ENCODE data around the gene HINT3. TPM values are rescaled to one million over a fixed set of nuclear protein-coding genes. Genes with fewer than 3 reads are reported as not detected.

Gene HINT3
- total and polyA plus RNA-seq, 4 donors: 5.6 to 17.4 (median 10.6) TPM

DNA sequence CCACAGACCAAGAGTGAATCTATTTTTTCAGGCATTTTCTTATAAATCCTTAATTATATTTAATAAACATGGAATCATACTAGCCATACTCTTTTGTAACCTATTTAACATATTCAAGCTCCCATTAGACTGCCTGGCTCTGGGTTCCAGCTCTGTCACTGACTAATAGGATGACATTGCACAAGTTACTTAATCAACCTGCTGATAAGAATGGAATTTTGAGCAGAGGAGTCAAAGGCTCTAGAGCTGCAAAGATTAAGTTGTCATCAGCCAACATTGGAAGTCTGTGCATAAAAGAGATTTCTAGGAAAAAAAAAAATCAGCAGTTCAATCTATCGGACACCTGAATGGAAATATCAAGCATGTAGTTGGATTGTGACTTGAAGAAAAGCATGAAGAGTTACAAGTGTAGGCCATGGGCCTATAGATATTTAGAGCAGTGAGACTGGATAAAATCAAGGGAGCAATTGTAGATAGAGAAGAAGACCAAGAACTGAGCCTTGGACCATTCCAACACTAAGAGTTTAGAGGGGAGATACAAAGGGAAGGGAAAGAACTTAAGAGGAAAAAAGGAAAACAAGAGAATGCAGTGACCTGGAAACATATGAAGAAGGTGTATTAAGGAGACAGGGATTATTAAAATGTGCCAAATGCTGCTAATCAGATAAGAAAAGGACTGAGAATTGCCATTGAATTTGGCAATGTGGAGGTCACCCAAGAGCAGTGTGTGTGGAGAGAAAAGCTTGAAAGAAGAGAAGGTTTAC is 11.0 kb upstream of the HINT3 start:
- no peak overlapping the region for H3K9ac ChIP-seq (ENCODE audit: low read depth in 1 of 2, low read length in 2 of 2)
- 33% methylated on average over 1 of the region's 1 CpG for WGBS
- peaks cover 4 to 22% (median 20%) of the 10 kb centered on the region in 4 donors for H3K4me1 ChIP-seq (ENCODE audit: control insufficient read depth in 4 of 4, insufficient read depth in 4 of 4, low read length in 3 of 4)

More for the DNA sequence above, 11.0 kb upstream of the HINT3 start:
- peak overlapping the region; percentile 54 to 83 for H3K27ac ChIP-seq (ENCODE audit: low read depth in 1 of 2, low read length in 2 of 2)
- no peaks in the 10 kb centered on the region for H3K9me3 ChIP-seq (ENCODE audit: control insufficient read depth in 4 of 4, low read length in 3 of 4)
- no peak for DNase-seq (ENCODE audit: low spot score)
- no peaks in the 10 kb centered on the region for H3K36me3 ChIP-seq (ENCODE audit: control insufficient read depth in 4 of 4, insufficient read depth in 3 of 4, low read depth in 1 of 4, low read length in 3 of 4)
- TF ChIP-seq, protein P1, sequence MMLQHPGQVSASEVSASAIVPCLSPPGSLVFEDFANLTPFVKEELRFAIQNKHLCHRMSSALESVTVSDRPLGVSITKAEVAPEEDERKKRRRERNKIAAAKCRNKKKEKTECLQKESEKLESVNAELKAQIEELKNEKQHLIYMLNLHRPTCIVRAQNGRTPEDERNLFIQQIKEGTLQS (IDR thresholded peaks at IDR 0.05): no peak
- TF ChIP-seq HNF4G (IDR thresholded peaks at IDR 0.05) (no peak), EGR1 (IDR thresholded peaks at IDR 0.05; ENCODE audit: low read depth in 2 of 2) (peak in 1 of 2 donors; percentile 24), YY1 (IDR thresholded peaks at IDR 0.05) (peak; percentile 38), RAD21 (IDR thresholded peaks at IDR 0.05) (no peak), HNF4A (conservative IDR thresholded peaks at IDR 0.05) (peak in 1 of 2 donors; percentile 64), SP1 (IDR thresholded peaks at IDR 0.05) (no peak), JUND (IDR thresholded peaks at IDR 0.05) (no peak)
- TF ChIP-seq, protein P2, sequence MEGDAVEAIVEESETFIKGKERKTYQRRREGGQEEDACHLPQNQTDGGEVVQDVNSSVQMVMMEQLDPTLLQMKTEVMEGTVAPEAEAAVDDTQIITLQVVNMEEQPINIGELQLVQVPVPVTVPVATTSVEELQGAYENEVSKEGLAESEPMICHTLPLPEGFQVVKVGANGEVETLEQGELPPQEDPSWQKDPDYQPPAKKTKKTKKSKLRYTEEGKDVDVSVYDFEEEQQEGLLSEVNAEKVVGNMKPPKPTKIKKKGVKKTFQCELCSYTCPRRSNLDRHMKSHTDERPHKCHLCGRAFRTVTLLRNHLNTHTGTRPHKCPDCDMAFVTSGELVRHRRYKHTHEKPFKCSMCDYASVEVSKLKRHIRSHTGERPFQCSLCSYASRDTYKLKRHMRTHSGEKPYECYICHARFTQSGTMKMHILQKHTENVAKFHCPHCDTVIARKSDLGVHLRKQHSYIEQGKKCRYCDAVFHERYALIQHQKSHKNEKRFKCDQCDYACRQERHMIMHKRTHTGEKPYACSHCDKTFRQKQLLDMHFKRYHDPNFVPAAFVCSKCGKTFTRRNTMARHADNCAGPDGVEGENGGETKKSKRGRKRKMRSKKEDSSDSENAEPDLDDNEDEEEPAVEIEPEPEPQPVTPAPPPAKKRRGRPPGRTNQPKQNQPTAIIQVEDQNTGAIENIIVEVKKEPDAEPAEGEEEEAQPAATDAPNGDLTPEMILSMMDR (IDR thresholded peaks at IDR 0.05; ENCODE audit: low read depth, low read length, missing input control): no peak
- TF ChIP-seq, protein P3, sequence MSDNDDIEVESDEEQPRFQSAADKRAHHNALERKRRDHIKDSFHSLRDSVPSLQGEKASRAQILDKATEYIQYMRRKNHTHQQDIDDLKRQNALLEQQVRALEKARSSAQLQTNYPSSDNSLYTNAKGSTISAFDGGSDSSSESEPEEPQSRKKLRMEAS (IDR thresholded peaks at IDR 0.05): peak; percentile 37
- TF ChIP-seq, protein P4, sequence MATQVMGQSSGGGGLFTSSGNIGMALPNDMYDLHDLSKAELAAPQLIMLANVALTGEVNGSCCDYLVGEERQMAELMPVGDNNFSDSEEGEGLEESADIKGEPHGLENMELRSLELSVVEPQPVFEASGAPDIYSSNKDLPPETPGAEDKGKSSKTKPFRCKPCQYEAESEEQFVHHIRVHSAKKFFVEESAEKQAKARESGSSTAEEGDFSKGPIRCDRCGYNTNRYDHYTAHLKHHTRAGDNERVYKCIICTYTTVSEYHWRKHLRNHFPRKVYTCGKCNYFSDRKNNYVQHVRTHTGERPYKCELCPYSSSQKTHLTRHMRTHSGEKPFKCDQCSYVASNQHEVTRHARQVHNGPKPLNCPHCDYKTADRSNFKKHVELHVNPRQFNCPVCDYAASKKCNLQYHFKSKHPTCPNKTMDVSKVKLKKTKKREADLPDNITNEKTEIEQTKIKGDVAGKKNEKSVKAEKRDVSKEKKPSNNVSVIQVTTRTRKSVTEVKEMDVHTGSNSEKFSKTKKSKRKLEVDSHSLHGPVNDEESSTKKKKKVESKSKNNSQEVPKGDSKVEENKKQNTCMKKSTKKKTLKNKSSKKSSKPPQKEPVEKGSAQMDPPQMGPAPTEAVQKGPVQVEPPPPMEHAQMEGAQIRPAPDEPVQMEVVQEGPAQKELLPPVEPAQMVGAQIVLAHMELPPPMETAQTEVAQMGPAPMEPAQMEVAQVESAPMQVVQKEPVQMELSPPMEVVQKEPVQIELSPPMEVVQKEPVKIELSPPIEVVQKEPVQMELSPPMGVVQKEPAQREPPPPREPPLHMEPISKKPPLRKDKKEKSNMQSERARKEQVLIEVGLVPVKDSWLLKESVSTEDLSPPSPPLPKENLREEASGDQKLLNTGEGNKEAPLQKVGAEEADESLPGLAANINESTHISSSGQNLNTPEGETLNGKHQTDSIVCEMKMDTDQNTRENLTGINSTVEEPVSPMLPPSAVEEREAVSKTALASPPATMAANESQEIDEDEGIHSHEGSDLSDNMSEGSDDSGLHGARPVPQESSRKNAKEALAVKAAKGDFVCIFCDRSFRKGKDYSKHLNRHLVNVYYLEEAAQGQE (IDR thresholded peaks at IDR 0.05): no peak
- TF ChIP-seq, protein P5, sequence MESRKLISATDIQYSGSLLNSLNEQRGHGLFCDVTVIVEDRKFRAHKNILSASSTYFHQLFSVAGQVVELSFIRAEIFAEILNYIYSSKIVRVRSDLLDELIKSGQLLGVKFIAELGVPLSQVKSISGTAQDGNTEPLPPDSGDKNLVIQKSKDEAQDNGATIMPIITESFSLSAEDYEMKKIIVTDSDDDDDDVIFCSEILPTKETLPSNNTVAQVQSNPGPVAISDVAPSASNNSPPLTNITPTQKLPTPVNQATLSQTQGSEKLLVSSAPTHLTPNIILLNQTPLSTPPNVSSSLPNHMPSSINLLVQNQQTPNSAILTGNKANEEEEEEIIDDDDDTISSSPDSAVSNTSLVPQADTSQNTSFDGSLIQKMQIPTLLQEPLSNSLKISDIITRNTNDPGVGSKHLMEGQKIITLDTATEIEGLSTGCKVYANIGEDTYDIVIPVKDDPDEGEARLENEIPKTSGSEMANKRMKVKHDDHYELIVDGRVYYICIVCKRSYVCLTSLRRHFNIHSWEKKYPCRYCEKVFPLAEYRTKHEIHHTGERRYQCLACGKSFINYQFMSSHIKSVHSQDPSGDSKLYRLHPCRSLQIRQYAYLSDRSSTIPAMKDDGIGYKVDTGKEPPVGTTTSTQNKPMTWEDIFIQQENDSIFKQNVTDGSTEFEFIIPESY (IDR thresholded peaks at IDR 0.05): peak; percentile 29
- H3K4me3 ChIP-seq (ENCODE audit: low read depth in 1 of 3, low read length in 3 of 3): no peak overlapping the region
- no peaks in the 10 kb centered on the region for H3K27me3 ChIP-seq (ENCODE audit: control insufficient read depth in 4 of 4, insufficient read depth in 4 of 4, low read length in 3 of 4)
